Renal cortical epithelial cell (primary cell): ENCODE measurements around the gene MNS1. TPM values are rescaled to one million over a fixed set of nuclear protein-coding genes. Genes with fewer than 3 reads are reported as not detected.

ENCODE experiments used
- total RNA-seq: library from RNA; depleted of rRNA; stranded (reverse); fragments of >200 nt; gene quantifications from 2 replicates; pipeline ENCODE4 v1.2.3, GENCODE V29; 2014

Gene MNS1
- total RNA-seq, 1 donor from 2014 or later = 4.2 TPM

Other genes starting within 250 kb of the MNS1 start
- 4.7 and 17.4 TPM in 2 replicates for gene RFX7, start 221.3 kb downstream of the MNS1 start, total RNA-seq
- 7.5 and 34.4 TPM in 2 replicates for gene TEX9, start 99.7 kb downstream of the MNS1 start, total RNA-seq